GM12874 (cell line): Measurements from ENCODE around the gene C2CD4C.

Experiments used
- CTCF ChIP-seq: IDR thresholded peaks from 2 replicates; pipeline ENCODE4 v1.5.1; 2011; ENCODE audit warnings: low read depth, mild to moderate bottlenecking, control low read depth, low read length, moderate library complexity; ENCODE audit not compliant: insufficient read depth

Gene C2CD4C

GRCh38 chr19:377801-378581 is 31.0 kb downstream of the C2CD4C start:
- TF ChIP-seq CTCF = no peak

GRCh38 chr19:376111-376470 is 32.9 kb downstream of the C2CD4C start:
- no peak for TF ChIP-seq CTCF

GRCh38 chr19:375395-376110 is 33.4 kb downstream of the C2CD4C start:
- no peak for TF ChIP-seq CTCF

GRCh38 chr19:374886-375235 is 34.1 kb downstream of the C2CD4C start:
- TF ChIP-seq CTCF = no peak

DNA sequence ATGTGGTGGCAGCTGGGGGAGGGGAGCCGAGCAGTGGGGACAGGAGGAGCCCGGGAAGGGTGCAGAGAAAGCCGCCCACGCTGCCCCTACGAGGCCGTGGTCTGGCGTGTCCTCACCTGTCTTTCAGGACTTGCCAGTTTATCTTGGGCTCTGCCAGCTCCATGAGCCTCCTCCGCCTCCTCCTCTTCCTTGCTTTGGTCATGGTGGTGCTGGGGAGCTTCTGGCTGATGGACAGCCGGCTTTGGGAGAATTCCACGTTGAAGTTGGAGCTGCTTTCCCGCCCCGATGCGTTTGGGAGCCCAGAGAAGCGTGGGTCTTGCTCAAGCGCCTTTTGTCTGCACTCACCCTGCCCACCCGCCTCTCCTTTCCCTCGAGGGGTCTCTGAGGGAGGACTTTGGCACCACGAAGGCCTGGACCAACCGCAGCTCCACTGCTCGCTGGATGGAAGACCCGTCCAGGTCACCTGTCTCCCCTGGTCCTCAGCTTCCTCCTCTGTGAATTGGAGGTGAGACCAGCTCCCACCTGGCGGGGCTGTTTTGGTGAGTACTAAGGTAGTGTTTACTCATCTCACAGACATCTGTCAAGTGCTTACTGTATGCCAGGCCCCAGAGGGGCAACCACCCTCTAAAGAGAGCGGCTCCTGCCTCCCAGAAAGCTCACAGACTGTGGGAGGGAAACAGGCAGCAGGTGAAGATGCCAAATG is 34.6 kb downstream of the C2CD4C start:
- TF ChIP-seq CTCF = no peak

DNA sequence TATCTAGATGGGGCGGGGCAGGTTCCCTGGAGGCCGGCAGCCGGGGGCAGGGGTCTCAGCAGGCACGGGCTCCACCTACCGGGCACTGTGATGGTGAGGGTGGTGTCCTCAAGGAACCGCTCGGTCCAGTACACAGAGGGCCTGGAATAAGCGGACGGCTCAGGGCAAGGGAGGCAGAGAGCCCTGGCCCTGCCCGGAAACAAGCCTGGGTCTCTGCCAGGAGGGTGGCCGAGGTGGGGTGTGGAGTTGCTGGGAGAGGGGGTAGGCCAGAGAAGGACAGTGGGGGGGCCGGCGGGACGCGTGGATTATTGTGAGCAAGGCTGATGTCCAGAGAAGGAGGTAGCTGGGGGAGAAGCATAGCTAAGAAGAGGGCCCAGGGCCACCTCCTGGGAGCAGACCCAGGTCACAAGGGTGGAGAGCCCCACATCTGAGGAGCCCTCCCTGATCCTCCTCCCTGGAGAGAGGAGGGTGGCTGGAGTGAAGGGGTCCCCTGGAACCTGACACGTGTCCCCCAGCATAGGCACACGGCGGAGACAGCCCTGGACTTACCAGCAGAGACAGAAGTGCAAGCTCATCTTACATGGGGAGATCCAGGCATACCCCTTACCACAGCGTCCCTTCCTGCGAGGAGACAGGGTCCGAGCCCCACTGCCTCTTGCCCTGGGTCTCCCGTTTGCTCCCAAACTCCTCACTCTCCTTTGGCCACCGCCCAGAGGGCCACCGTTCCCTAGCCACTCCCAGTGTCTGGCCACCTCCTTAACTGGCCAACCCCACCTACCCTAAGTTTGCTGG is 35.4 kb downstream of the C2CD4C start:
- no peak for TF ChIP-seq CTCF
